ENCODE data around the gene SPEN.
A peak's percentile ranks its signal among the peaks of the same experiment; 100 is the strongest.

Gene SPEN

DNA sequence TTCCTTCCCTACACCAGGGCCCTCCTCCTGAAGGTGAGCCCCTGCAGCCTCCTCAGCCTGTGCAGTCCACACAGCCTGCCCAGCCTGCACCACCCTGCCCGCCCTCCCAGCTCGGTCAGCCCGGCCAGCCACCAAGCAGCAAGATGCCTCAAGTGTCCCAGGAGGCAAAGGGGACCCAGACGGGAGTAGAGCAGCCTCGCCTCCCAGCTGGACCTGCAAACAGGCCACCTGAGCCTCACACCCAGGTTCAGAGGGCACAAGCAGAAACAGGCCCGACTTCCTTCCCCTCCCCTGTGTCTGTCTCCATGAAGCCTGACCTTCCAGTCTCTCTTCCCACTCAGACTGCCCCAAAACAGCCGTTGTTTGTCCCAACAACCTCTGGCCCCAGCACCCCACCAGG, 89.6 kb downstream of the SPEN start:
- DNase-seq = peak in 1 of 2 experiments; percentile 17

DNA sequence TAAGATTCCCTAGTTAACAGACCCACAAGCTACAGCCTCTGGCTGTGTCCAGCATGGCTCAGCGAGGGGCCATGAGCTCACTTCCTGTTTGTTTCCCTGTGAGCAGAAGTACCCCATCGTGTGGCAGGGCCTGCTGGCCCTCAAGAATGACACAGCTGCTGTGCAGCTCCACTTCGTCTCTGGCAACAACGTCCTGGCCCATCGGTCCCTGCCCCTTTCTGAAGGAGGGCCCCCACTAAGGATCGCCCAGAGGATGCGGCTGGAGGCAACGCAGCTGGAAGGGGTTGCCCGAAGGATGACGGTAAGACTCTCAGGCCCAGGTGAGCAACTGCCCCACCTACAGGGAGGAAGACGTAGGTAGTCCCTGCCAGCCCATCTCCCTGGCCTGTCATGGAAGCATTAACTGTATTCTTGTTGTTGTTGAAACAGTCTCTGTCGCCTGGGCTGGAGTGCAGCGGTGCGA, 90.2 kb downstream of the SPEN start:
- peak; percentile 24 to 31 for DNase-seq

DNA sequence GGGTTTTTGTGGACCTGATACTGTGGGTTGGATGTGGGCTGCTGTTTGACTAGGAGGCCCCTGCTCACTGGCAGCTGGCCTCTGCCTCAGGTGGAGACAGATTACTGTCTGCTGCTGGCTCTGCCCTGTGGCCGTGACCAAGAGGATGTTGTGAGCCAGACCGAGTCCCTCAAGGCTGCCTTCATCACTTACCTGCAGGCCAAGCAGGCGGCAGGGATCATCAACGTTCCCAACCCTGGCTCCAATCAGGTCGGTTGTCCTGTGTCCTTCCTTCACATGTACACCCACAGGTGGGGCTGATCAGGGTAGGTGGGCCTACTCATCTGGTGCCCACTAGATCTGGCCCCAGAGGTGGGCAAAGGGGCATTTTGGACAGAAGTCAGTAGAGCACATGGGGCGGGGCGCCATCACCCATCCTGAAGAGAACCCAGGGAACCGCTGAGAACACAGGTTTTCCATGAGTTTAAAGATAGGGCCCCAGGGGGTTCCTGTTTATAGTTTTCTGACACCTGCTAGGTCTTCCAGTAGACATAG, 91.2 kb downstream of the SPEN start:
- DNase-seq = peak in 1 of 2 experiments; percentile 22

DNA sequence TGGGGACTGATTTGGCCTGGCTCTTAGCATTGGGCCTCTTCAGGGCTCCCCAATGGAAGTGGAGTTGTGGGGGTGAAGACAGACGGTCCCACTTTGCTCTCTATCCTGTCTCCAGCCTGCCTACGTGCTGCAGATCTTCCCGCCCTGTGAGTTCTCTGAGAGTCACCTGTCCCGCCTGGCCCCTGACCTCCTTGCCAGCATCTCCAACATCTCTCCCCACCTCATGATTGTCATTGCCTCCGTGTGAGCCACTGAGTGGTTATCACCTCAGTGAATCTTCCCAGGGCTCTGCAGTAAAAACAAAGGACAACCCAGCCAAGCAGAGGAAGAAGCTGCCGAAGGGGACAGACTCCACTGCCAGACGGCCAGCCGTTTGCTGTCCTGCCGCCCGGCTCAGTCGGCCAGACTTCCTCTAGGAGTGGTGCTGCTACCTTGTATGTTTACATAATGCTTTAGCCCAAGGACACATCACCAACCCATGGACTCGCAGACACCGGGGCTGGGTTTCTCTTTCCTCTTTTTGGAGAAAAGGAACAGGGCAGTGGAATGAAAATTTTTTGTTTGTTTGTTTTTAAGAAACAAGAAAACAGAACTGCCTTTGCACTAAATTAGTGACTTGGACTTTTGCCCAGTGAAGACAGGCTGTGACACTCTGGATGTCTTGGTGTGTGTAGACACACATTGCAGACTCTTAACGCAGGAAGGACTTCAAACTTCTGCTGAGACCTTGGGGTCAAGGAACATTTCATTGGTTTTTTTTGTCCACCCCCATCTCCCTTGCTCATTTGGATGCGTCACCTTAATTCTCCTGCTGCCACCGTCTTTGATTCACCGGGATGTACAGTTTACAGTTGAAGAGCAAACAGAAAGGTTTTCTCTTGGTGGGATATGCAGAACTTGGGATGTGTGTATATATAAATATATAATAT, 91.9 kb downstream of the SPEN start:
- DNase-seq = peak; percentile 22 to 25

DNA sequence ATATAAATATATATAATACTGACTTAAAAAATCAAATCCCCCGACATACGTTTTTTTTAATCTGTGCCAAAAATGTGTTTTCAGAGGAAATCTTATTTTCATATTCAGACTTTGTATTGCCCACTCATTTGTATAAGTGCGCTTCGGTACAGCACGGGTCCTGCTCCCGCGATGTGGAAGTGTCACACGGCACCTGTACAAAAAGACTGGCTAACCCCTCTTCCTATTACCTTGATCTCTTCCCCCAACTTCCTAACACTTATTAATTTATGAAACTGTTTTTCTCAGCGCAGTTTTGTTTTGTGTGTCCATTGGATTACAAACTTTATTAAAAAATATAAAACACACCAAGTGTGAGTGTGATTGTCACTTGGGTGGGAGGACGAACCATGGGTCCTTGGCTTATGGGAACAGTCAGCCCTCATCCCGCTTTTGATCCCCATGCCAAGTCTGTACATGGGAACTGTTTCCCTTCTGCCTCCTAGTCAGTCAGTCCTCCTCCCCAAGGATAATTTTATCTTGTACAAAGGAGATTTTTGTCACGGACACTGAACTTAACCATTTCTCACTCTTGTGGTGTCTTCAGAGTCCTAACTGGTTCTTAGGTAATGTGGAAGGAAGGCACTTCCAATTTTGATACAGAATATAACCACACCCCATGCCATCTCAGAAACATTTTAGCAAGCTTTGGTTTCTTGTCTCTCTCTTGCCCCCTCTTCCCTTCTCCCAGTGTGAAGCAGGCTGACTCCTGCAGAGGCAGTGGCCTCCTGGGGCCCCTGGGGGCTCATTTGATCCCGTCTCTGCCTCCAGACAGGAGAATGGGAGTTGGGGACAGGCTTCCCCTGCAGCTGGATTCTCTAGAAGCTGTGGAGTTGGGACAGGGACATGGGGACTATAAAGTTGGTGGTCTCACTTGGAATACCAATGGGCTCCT, 92.9 kb downstream of the SPEN start:
- peak in 1 of 2 experiments; percentile 18 for DNase-seq

DNA sequence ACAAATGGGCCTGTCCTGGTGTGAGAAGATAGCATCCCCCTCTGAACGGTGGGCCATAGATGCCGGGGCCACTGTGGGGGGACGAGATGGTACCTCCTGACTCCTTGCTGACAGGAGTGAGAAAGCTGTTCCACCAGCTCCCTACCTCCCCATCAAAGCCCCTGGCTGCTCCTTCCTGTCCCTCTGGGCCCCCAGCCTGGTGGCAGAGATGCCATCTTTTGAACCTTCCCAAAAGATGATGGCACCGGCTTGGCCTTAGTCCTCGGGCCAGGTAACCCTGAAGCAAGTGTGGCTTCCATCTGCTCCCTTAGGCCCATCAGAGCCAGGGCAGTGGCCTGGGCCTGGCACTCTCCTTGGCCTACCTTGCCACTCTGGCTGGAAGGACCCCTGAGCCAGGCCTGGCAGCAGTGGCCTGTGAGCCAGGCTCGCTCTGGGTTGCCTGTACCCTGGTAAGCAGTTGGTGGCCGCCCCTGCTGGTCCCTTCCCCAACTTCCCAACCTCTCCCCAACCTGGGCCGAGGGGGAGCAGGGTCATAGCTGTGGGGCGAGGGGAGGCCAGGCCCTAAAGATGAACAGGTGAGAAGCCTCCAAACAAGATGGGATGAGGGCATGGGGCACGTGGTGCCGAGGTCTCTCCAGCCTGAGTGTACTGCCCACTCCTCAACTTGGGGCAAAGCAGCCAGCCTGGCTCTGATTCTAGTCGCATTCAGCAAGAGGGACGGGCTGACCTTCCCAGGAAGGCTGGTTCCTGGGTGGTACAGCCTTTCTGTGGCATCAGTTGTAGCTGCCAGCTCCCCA, 93.7 kb downstream of the SPEN start:
- DNase-seq = peak; percentile 19 to 23

DNA sequence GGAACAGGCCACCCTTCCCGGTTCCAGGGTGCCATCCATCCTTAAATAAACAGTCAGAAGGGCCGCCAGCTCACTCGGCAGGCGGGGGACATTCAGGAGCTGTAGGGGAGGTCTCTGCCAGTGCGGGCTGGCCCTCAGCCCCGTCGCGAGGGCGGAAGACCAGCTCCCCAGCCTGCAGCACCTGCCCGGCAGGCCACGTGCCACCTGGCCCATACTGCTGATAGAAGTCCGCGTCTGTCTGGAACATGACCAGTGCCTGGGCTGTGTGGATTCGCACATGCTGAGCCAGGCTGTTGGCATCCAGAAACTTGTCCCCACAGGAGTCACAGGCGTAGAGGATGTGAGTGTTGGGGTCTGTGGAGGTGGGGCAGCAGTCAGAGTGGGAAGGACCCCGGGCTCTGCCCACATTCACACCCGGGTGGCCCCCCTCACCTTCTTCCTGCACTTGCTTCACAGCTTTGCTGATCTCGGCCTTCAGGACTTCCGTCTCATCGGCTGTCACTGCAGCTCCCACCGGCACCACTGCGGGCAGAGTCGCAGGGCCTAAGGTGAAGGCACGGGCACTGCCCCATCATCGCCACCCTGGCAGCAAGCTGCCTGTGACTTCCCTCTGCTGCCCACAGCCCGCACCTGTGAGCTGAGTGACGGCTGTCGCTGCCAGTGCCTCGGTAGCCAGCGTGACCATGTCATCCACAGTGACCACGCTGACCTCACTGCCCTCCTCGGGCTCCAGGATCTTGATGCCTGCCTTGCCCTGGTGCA, 94.6 kb downstream of the SPEN start:
- DNase-seq = peak; percentile 16 to 17

DNA sequence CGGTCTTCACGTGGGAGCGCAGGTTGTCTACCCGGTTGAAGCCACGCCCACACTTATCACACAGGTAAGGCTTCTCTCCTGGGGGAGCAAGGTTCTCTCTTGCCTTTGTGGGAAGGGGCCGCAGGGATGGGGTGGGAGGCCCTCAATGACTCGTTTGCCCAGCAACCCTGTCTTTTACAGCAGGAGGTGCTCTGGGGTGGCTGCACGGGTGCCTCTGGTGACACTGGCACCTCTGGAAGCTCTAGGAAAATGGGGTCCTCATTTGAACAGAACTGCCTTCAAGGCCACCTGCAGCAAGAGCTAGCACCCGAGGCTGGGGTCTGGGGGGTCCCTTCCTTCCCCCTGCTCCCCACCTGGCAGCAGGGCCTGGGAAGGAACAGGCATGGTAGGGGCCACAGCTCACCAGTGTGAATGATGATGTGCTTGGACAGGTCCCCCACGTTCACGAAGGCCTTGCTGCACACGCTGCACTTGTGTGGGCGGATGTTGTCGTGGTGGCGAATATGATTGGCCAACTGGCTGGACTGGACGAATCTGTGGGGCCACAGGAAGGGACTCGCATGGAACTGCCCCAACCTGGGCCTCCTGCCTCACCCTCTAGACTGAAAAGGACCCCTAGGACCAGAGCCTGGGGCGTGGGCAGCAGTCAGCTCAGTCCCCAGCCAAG, 95.3 kb downstream of the SPEN start:
- DNase-seq = peak in 1 of 2 experiments; percentile 15

DNA sequence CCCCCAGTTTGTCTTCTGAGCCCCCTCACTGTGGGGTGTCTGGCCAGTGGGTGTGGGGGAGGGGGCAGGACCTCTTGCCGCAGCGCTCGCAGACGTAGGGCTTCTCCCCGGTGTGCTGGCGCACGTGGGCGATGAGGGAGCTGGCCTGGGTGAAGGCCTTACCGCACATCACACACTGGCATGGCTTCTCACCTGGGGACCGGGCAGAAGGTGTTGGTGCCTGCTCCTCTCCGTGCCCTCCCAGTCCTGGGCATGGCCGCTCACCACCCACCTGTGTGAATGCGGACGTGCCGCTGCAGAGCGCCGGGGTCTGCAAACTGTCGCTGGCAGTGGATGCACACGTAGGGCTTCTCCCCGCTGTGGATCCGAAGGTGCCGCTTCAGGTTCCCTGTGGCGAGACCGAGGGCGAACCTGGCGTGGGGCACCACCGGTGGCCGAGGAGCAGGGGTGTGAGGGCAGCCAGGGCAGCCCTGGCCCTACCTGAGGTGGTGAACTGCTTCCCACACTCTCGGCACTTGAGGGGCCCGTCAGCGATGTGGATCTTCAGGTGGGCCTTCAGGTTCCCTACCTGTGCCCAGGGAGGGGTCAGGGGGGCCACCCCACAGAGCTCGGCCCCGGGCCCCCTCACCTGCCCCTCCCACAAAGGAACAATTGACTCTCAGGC, 96.0 kb downstream of the SPEN start:
- peak in 1 of 2 experiments; percentile 18 for DNase-seq

DNA sequence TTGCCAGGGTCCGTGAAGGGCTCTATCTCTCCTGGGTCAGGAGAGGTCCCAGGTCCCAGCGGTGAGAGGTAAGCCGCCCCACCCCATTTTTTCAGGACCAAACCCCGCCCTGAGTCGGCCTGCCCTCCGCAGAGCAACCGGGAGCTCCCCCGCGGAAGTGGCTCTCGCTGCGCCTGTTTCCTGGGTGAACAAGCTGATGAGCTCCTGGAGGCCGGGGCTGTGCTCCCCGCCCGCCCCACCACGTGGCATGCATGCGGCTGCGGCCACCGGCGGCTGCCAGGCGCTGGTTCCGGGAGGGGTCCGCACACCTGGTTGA, 96.4 kb downstream of the SPEN start:
- DNase-seq = peak in 1 of 2 experiments; percentile 19

DNA sequence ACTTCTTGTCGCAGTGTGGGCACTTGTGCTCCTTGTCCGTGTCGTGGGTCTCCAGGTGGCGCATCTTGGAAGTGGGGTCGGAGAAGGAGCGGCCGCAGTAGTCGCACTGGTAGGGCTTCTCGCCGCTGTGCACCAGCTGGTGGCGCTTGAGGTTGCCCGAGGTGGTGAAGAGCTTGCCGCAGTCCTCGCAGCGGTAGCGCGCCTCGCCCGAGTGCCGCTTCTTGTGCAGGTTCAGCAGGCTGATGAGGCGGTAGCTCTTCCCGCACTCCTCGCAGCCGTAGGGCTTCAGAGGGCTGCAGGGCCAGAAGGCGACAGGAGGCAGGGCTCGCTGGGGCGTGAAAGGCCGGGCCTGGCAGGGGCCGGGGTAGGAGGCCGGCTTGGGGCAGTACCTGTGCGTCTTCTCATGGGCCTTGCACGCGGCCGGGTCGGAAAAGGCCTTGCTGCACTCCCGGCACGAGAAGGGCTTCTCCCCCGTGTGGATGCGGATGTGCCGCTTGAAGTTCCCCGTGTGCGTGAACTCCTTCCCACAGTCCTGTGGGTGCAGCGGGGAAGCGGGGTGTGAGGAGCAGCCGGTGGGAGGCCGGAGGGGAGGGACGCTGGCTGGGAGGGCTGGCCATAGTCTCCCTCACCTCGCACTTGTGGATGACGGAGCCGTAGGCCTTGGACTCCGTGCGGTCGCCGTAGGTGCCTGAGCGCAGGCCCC, 97.0 kb downstream of the SPEN start:
- peak; percentile 16 to 17 for DNase-seq

DNA sequence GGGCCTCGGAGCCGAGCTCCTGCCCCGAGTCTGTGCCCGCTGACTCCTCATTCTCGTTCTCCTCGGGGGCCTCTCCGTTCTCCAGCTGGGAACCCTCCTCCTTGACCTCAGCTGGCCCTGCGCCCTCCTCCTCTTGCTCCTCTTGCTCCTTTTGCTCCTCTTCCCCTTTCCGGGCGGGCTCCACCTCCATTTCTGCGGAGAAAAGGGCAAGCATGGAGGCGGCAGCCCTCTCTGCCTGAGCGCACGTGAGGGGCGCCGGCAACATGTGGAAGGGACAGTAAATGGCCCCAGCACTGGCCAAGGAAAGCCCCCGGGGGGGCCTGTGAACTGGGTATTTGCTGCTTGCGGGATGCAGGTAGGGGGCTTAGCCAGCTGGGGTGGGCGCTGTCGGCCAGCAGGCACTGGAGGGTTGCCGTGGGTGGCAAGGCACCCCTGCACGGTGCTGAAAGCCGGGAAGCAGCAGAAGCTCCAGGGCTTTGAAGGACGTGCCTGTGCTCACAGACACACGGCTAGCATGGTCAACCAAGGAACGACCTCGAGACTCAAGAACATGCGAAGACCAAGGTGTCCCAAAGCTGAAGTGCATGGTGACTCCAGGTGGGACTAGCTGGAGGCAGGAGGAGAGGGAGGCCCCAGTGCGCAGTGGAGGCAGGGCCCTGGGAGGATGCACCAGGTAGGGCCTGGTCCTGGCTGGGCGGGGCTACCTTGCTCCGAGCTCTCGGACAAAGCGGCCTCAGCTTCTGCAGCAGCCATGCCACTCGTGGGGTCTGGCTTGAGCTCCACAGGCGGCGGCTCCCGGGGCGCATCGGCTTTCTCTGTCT, 97.7 kb downstream of the SPEN start:
- DNase-seq = peak; percentile 16

DNA sequence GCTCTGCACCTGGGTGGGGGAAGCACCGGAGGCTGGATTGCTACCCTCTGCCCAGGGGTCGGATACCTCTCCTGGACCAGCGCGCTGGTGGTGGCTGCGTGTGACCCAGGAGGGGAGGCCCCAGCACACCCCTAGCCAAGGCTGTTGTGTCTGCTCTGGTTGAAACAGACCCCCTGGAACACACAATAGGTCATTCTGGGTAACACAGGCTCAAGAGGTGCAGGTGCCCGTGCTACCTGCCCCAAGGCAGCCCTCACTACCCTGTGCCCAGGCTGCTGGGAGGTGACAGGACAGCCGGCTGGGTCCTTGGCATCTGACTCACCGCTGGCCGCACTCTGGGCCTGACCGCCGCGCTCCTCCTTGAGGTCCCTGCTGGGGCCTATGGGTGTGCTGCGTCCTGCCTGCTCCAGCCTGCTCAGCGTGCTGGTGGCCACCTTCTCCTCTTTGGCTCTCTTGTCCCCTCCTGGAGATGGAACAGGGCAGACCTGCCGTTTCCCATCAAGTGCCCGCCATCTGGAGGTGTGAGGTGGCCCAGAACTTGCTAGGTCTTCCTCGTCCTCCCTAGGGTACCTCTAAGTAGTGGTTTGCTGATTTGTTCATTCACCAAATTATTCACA, 98.4 kb downstream of the SPEN start:
- peak; percentile 15 to 16 for DNase-seq

DNA sequence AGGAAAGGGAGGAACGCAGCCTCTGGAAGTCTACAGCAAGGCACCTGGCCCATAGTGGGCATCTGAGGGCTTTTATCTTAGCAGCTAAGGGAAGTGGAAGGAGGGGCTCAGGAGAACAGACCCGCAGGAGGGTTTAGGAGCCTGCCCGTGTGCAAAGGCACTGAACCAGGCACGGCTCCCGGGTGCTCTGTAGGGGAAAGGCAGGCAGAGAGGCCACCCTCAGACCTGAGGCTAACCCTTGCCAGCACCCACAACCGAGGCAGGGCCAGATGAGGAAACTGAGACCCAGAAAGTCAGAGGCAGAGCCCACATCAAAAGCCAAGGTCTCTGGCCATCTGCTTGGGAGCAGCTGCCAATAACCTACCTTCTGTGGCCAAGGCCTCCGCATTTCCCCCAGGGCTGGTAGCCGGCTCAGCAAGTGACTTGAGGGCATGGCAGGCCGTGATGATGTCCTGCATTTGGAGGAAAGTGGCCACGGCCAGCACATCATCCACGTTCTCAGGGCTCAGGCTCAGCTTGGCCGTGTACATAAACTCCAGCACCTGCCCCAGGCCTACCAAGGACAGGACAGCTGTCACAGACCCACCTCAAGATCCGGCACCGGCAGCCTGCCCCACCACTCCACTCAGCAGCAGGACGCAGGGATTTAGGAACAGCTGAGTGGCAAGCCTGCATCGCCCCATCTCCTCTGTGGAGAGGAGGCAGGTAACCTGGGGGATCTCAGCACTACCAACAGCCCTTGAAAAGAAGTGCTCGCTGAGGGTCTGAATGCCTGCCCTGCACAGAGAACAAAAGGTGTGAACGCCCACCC, 99.3 kb downstream of the SPEN start:
- DNase-seq = peak in 1 of 2 experiments; percentile 17

DNA sequence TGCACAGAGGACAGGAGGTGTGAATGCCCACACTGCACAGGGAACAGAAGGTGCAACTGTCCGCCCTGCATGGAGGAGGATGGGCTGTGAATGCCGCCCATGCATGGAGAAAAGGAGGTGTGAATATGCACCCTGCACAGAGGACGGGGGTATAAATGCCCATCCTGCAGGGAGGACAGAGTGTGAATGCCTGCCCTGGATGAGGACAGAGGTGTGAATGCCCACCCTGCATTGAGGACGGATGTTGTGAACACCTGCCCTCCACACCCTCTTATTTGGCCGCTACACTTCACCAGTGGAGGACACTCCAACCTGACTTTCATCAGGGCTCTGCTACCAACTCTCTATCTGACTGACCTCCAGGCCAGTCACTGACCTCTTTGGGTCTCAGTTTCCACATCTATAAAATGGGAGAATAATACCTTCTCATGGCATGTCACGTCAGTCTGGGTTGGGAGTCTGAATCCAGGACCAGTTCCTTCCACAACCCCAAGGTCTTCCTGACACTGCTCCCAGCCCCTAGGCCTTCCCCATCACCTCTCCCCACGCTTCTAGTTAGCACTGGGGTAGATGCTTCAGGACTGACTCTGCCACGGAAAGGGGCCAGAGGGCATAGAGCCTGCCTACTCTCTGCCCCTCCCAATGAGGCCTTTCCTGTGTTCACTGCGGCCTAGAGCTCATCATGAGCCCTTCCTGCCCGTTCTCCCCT, 100.0 kb downstream of the SPEN start:
- no peak for DNase-seq

DNA sequence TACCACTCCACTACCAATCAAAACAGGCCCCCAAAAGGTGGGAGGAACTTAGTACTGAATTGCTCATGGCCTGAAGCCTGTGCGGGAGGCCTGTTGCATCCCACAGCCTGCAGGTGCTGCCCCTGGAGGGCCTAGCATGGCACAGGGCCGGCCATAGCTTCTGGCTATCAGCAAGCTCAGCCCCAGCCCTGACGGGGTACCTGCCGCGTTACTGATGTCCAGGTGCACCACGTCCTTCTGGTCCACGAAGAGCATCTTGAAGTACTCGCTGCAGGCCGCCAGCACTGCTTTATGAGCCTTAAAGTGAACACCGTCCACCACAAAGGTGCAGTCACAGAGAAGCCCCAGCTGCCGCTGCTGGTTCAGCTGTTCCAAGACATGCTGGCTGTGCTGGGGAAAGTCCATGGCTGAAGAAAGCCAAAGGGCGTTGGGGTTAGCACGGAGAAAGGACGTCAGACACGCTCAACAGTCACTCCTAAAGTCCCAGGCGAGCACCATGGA, 100.6 kb downstream of the SPEN start:
- peak in 1 of 2 experiments; percentile 62 for DNase-seq

Measured in activated T-cell treated with anti-CD3 and anti-CD28 coated beads, Interleukin-2, amount 50 U/mL, for 48 hours (primary cell).